Fibroblast of skin of abdomen (primary cell): ENCODE measurements around the gene IGSF9B.

Source experiments
- DNase-seq: peaks from one replicate; pipeline ENCODE4 v3.0.0-alpha.2; 2013

IGSF9B gene

GRCh38 chr11:133955945-133956421 lies 785 bp downstream of the IGSF9B start:
- no peak for DNase-seq

- DNase-seq = no peak
Measured at GRCh38 chr11:133955081-133955891, 1.5 kb downstream of the IGSF9B start.

GRCh38 chr11:133953999-133954398 lies 2.8 kb downstream of the IGSF9B start:
- no peak for DNase-seq

GRCh38 chr11:133953547-133953946 lies 3.2 kb downstream of the IGSF9B start:
- DNase-seq = no peak

GRCh38 chr11:133952199-133953190 lies 4.3 kb downstream of the IGSF9B start:
- DNase-seq = no peak

GRCh38 chr11:133951327-133952198 lies 5.2 kb downstream of the IGSF9B start:
- no peak for DNase-seq

- DNase-seq = no peak
Measured at GRCh38 chr11:133950874-133951326, 5.9 kb downstream of the IGSF9B start.

GRCh38 chr11:133950421-133950820 lies 6.3 kb downstream of the IGSF9B start:
- no peak for DNase-seq

- DNase-seq = no peak
Measured at GRCh38 chr11:133949129-133949528, 7.6 kb downstream of the IGSF9B start.

GRCh38 chr11:133948711-133949110 lies 8.1 kb downstream of the IGSF9B start:
- DNase-seq = no peak

- DNase-seq = peak; percentile 40
Measured at GRCh38 chr11:133947321-133947756, 9.4 kb downstream of the IGSF9B start.

GRCh38 chr11:133946541-133947318 lies 10.0 kb downstream of the IGSF9B start:
- no peak for DNase-seq

- no peak for DNase-seq
Measured at GRCh38 chr11:133946051-133946450, 10.7 kb downstream of the IGSF9B start.

- peak; percentile 12 for DNase-seq
Measured at GRCh38 chr11:133945087-133945974, 11.4 kb downstream of the IGSF9B start.

- DNase-seq = no peak
Measured at GRCh38 chr11:133943950-133944698, 12.6 kb downstream of the IGSF9B start.

GRCh38 chr11:133942577-133942976 lies 14.2 kb downstream of the IGSF9B start:
- no peak for DNase-seq

GRCh38 chr11:133941546-133941945 lies 15.2 kb downstream of the IGSF9B start:
- DNase-seq = no peak

- no peak for DNase-seq
Measured at GRCh38 chr11:133940034-133940433, 16.7 kb downstream of the IGSF9B start.

- DNase-seq = no peak
Measured at GRCh38 chr11:133939558-133939957, 17.2 kb downstream of the IGSF9B start.
